ENCODE results near the gene ODAD4. TPM values are rescaled to one million over a fixed set of nuclear protein-coding genes. Genes with fewer than 3 reads are reported as not detected.

ODAD4 gene
- total RNA-seq, 4 donors from 2014 or later = 0.32 to 0.55 TPM; not detected in 2

DNA sequence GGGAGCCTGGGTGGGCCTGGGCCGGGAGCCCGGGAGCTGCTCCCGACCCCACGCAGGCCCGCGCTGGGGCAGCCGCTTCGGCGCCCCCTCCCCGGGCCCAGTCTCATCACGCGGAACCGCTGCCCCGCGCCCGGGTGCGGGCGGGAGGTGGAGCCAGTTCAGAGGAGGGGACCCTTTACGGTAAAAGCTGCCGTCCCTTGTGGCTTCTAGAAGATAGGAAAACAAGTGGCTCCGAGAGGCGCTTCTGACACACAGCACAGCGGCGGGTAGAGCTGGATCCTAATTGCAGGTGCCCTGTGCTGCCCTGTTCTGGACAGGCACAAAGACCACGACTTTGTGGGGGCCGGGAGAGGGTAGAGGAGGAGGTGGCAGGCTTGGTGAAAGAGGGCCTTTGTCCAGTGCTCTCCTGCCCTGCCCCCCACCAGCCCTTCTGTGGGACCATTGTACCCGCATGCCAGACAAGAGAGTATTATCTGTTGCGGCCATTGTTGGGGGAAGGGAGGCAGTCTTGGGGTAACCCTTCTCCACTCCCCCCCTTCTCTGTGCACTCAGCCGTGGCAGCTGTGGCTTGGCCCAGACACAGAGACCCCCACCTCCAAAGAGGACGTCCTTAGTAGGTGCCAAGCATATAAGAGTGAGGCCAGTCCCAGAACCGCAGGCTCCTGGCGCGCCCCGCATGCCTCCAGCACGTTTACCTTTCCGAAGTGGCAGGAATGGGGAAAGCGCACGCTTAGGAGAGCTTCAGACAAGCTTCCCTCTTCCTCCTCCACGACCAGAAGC is 36.9 kb downstream of the ODAD4 start:
- no peak for TF ChIP-seq POLR2A (IDR thresholded peaks at IDR 0.05)
- TF ChIP-seq, protein P1, sequence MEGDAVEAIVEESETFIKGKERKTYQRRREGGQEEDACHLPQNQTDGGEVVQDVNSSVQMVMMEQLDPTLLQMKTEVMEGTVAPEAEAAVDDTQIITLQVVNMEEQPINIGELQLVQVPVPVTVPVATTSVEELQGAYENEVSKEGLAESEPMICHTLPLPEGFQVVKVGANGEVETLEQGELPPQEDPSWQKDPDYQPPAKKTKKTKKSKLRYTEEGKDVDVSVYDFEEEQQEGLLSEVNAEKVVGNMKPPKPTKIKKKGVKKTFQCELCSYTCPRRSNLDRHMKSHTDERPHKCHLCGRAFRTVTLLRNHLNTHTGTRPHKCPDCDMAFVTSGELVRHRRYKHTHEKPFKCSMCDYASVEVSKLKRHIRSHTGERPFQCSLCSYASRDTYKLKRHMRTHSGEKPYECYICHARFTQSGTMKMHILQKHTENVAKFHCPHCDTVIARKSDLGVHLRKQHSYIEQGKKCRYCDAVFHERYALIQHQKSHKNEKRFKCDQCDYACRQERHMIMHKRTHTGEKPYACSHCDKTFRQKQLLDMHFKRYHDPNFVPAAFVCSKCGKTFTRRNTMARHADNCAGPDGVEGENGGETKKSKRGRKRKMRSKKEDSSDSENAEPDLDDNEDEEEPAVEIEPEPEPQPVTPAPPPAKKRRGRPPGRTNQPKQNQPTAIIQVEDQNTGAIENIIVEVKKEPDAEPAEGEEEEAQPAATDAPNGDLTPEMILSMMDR (IDR thresholded peaks at IDR 0.05) = no peak
- no peak for TF ChIP-seq POLR2AphosphoS5 (IDR thresholded peaks at IDR 0.05)
- TF ChIP-seq EP300 (IDR thresholded peaks at IDR 0.05; ENCODE audit: low read depth) = no peak
- peaks cover 7 to 35% (median 21%) of the 10 kb centered on the region in 4 donors for H3K4me1 ChIP-seq
- peak; percentile 33 for DNase-seq
- no peaks in the 10 kb centered on the region for H3K27me3 ChIP-seq
- H3K27ac ChIP-seq = peak overlapping the region; percentile 91 to 96 (median 94)
- peaks cover 0 to 4% (median 1%) of the 10 kb centered on the region in 4 donors for H3K36me3 ChIP-seq
- intact Hi-C loops (cut with DNase I; ENCODE audit: low total_unique reads) (loop anchor here (10.0 kb wide), 1 partner anchor 47 kb away; the partner anchor contains the start of gene DNAJC7), in situ Hi-C loops (cut with MboI; ENCODE audit: low pct_ligation_motif_present in 1 of 4, low pct_unique_long_range_greater_than_20kb in 1 of 4, low sequenced_read_pairs in 3 of 4) (loop anchor here (10.0 kb wide), 2 partner anchors 137 to 147 kb away; partner anchors contain the start of gene DHX58 (in 2 of the 4))
- 3 to 22% methylated on average over 6 to 39 of the region's 39 CpGs for WGBS, 2 donors (ENCODE audit: low coverage in 1 of 2)
- H3K4me3 ChIP-seq = peak overlapping the region; percentile 85 to 93 (median 90)
- H3K9me3 ChIP-seq = no peaks in the 10 kb centered on the region

DNA sequence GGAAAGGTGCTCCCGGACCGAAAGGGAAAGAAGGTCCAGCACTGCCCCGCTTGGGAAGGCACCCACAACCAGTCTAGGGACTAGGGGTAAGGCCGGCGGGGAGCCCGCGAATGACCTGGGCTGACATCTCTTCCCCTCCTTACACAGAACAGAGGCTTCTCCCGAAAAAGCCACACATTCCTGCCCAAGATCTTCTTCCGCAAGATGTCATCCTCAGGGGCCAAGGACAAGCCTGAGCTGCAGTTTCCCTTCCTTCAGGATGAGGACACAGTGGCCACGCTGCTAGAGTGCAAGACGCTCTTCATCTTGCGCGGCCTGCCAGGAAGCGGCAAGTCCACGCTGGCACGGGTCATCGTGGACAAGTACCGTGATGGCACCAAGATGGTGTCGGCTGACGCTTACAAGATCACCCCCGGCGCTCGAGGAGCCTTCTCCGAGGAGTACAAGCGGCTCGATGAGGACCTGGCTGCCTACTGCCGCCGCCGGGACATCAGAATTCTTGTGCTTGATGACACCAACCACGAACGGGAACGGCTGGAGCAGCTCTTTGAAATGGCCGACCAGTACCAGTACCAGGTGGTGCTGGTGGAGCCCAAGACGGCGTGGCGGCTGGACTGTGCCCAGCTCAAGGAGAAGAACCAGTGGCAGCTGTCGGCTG is 37.6 kb downstream of the ODAD4 start:
- Histone ChIP-seq H3K4me1 (peaks cover 7 to 39% (median 18%) of the 10 kb centered on the region in 4 donors), H3K27ac (peak overlapping the region; percentile 91 to 96 (median 94)), H3K4me3 (peak overlapping the region in 2 of 4 donors; percentile 89 to 91), H3K36me3 (peaks cover 0 to 11% (median 5%) of the 10 kb centered on the region in 4 donors), H3K9me3 (no peaks in the 10 kb centered on the region), H3K27me3 (no peaks in the 10 kb centered on the region)
- DNase-seq = no peak
- in situ Hi-C loops (cut with MboI; ENCODE audit: low pct_ligation_motif_present in 1 of 4, low pct_unique_long_range_greater_than_20kb in 1 of 4, low sequenced_read_pairs in 3 of 4) (loop anchor here (10.0 kb wide), 2 partner anchors 137 to 147 kb away; partner anchors contain the start of gene DHX58 (in 2 of the 4)), intact Hi-C loops (cut with DNase I; ENCODE audit: low total_unique reads) (loop anchor here (10.0 kb wide), 1 partner anchor 47 kb away; the partner anchor contains the start of gene DNAJC7)
- TF ChIP-seq POLR2AphosphoS5 (IDR thresholded peaks at IDR 0.05) = peak in 1 of 3 donors; percentile 4
- TF ChIP-seq POLR2A (IDR thresholded peaks at IDR 0.05) = no peak
- WGBS, 2 donors (ENCODE audit: low coverage in 1 of 2) = 73 to 93% methylated on average over 3 to 37 of the region's 37 CpGs

DNA sequence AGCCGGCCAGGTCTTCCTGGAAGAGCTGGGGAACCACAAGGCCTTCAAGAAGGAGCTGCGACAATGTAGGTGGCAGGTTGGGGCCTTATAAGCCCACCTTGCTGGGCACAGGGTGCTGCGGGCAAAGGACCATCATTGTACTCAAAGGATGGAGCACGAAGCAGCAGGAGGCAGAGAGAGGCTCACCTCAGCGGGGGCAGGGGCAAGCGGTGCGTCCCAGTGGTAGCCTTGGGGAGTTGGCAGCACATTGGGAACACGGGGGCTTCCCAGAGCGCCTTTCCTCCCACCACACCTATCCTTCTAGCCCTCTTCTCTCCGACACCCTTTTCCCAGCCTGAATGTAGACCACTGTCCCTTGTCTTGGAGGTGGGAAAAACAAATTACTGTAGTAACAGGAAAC is 38.3 kb downstream of the ODAD4 start:
- intact Hi-C loops (cut with DNase I; ENCODE audit: low total_unique reads) = loop anchor here (10.0 kb wide), 1 partner anchor 46 kb away; the partner anchor contains the start of gene DNAJC7
- WGBS, 2 donors (ENCODE audit: low coverage in 1 of 2) = 91 to 100% methylated on average over 1 to 10 of the region's 10 CpGs

DNA sequence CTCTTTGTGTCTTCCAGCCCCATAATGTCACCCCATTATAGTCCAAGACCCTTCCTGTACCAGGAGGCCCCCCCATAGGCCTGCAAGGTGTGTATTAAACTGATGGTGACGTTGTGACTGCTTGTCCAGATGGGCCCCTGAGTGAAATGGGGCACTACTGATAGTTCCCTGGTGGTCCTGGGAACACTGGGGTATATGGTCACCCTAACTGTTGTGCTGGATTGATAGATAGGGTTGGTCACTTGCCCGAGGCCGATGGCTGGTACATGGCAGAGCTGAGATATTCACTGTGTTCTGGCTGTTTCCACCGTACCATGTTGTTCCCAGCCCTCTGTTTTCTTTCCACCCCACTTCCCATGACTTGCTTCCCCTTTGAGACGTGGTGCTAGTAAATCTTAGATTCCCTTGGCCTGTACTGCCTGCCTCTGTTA is 40.5 kb downstream of the ODAD4 start:
- Histone ChIP-seq H3K27me3 (no peaks in the 10 kb centered on the region), H3K4me3 (no peak overlapping the region), H3K36me3 (peaks cover 0 to 26% (median 13%) of the 10 kb centered on the region in 4 donors), H3K9me3 (no peaks in the 10 kb centered on the region), H3K27ac (peak overlapping the region in 1 of 4 donors; percentile 41), H3K4me1 (peaks cover 0 to 31% (median 11%) of the 10 kb centered on the region in 4 donors)
- TF ChIP-seq EP300 (IDR thresholded peaks at IDR 0.05; ENCODE audit: low read depth) (no peak), POLR2AphosphoS5 (IDR thresholded peaks at IDR 0.05) (no peak), POLR2A (IDR thresholded peaks at IDR 0.05) (no peak)
- TF ChIP-seq, protein P1 (IDR thresholded peaks at IDR 0.05) = no peak
- WGBS, 2 donors (ENCODE audit: low coverage in 1 of 2) = 63 to 90% methylated on average over 2 to 5 of the region's 5 CpGs
- DNase-seq = no peak
- intact Hi-C loops (cut with DNase I; ENCODE audit: low total_unique reads) = no loop called here
- in situ Hi-C loops (cut with MboI; ENCODE audit: low pct_ligation_motif_present in 1 of 4, low pct_unique_long_range_greater_than_20kb in 1 of 4, low sequenced_read_pairs in 3 of 4) = no loop called here

More for the DNA sequence above, 38.3 kb downstream of the ODAD4 start:
- Histone ChIP-seq H3K27me3 (no peaks in the 10 kb centered on the region), H3K4me1 (peaks cover 7 to 40% (median 18%) of the 10 kb centered on the region in 4 donors), H3K9me3 (no peaks in the 10 kb centered on the region), H3K4me3 (no peak overlapping the region), H3K27ac (no peak overlapping the region), H3K36me3 (peaks cover 0 to 11% (median 5%) of the 10 kb centered on the region in 4 donors)
- in situ Hi-C loops (cut with MboI; ENCODE audit: low pct_ligation_motif_present in 1 of 4, low pct_unique_long_range_greater_than_20kb in 1 of 4, low sequenced_read_pairs in 3 of 4) = loop anchor here (10.0 kb wide), 2 partner anchors 136 to 146 kb away; partner anchors contain the start of gene DHX58 (in 2 of the 4)
- DNase-seq = no peak
- TF ChIP-seq POLR2A (IDR thresholded peaks at IDR 0.05) (no peak), POLR2AphosphoS5 (IDR thresholded peaks at IDR 0.05) (no peak), EP300 (IDR thresholded peaks at IDR 0.05; ENCODE audit: low read depth) (no peak)
- TF ChIP-seq, protein P1 (IDR thresholded peaks at IDR 0.05) = no peak
